ENCODE measurements around the gene ZBTB8OS. TPM values are rescaled to one million over a fixed set of nuclear protein-coding genes. Genes with fewer than 3 reads are reported as not detected.
"Not testable (repeated sequence)": the region's sequence is repeated elsewhere in the genome, so short reads cannot be mapped to it uniquely, and the experiment has no call there.

ZBTB8OS gene
- polyA plus RNA-seq (2014; cell fraction: cytosol; rRNA removed), result 86.8 and 99.1 TPM in 2 replicates
- 64.6 and 79.7 TPM in 2 replicates for polyA plus RNA-seq (2014; cell fraction: nucleus; rRNA removed)

GRCh38 chr1:32650248-32650751 lies at the start of gene ZBTB8OS:
TSS of gene ZBTB8OS (minus strand) at chr1:32650550. CDS start at chr1:32650529, 21 bp downstream.
- peak; percentile 95 for DNase-seq (ENCODE audit: low spot score)

GRCh38 chr1:32696996-32697395 lies 46.6 kb upstream of the ZBTB8OS start:
- not testable (repeated sequence) for DNase-seq (ENCODE audit: low spot score)

GRCh38 chr1:32696041-32696440 lies 45.7 kb upstream of the ZBTB8OS start:
- no peak for DNase-seq (ENCODE audit: low spot score)

GRCh38 chr1:32695098-32695904 lies 45.0 kb upstream of the ZBTB8OS start:
- DNase-seq (ENCODE audit: low spot score), result no peak

- DNase-seq (ENCODE audit: low spot score), result no peak
Observed at GRCh38 chr1:32693455-32694174, 43.3 kb upstream of the ZBTB8OS start.

- no peak for DNase-seq (ENCODE audit: low spot score)
Observed at GRCh38 chr1:32686387-32686786, 36.0 kb upstream of the ZBTB8OS start.

GRCh38 chr1:32685498-32685897 lies 35.1 kb upstream of the ZBTB8OS start:
- DNase-seq (ENCODE audit: low spot score), result no peak

- DNase-seq (ENCODE audit: low spot score), result no peak
Observed at GRCh38 chr1:32684167-32684811, 33.9 kb upstream of the ZBTB8OS start.

- no peak for DNase-seq (ENCODE audit: low spot score)
Observed at GRCh38 chr1:32683397-32683796, 33.0 kb upstream of the ZBTB8OS start.

- no peak for DNase-seq (ENCODE audit: low spot score)
Observed at GRCh38 chr1:32681999-32682398, 31.6 kb upstream of the ZBTB8OS start.

- DNase-seq (ENCODE audit: low spot score), result no peak
Observed at GRCh38 chr1:32681509-32681908, 31.2 kb upstream of the ZBTB8OS start.

- no peak for DNase-seq (ENCODE audit: low spot score)
Observed at GRCh38 chr1:32680642-32681041, 30.3 kb upstream of the ZBTB8OS start.

- not testable (repeated sequence) for DNase-seq (ENCODE audit: low spot score)
Observed at GRCh38 chr1:32679993-32680392, 29.6 kb upstream of the ZBTB8OS start.

- no peak for DNase-seq (ENCODE audit: low spot score)
Observed at GRCh38 chr1:32676945-32677344, 26.6 kb upstream of the ZBTB8OS start.

GRCh38 chr1:32668716-32669115 lies 18.4 kb upstream of the ZBTB8OS start:
- DNase-seq (ENCODE audit: low spot score), result not testable (repeated sequence)

GRCh38 chr1:32666901-32667566 lies 16.7 kb upstream of the ZBTB8OS start:
- no peak for DNase-seq (ENCODE audit: low spot score)

- no peak for DNase-seq (ENCODE audit: low spot score)
Observed at GRCh38 chr1:32665915-32666314, 15.6 kb upstream of the ZBTB8OS start.

GRCh38 chr1:32659581-32659980 lies 9.2 kb upstream of the ZBTB8OS start:
- DNase-seq (ENCODE audit: low spot score), result no peak

- DNase-seq (ENCODE audit: low spot score), result no peak
Observed at GRCh38 chr1:32652244-32652962, 2.1 kb upstream of the ZBTB8OS start.

- no peak for DNase-seq (ENCODE audit: low spot score)
Observed at GRCh38 chr1:32651461-32652073, 1.2 kb upstream of the ZBTB8OS start.
